GM19468 (cell line): Measurements from ENCODE around the gene PPM1N.

Experiments
- ATAC-seq: cut with Tn5 transposase; IDR thresholded peaks from one replicate; pipeline ENCODE4 v1.9.1; 2021; ENCODE audit warnings: mild to moderate bottlenecking, moderate library complexity, moderate number of reproducible peaks; ENCODE audit not compliant: unreplicated experiment; ENCODE audit errors: extremely low read depth

Gene PPM1N, protein sequence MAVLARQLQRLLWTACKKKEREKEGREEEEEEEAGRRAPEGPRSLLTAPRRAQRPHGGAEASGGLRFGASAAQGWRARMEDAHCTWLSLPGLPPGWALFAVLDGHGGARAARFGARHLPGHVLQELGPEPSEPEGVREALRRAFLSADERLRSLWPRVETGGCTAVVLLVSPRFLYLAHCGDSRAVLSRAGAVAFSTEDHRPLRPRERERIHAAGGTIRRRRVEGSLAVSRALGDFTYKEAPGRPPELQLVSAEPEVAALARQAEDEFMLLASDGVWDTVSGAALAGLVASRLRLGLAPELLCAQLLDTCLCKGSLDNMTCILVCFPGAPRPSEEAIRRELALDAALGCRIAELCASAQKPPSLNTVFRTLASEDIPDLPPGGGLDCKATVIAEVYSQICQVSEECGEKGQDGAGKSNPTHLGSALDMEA

DNA sequence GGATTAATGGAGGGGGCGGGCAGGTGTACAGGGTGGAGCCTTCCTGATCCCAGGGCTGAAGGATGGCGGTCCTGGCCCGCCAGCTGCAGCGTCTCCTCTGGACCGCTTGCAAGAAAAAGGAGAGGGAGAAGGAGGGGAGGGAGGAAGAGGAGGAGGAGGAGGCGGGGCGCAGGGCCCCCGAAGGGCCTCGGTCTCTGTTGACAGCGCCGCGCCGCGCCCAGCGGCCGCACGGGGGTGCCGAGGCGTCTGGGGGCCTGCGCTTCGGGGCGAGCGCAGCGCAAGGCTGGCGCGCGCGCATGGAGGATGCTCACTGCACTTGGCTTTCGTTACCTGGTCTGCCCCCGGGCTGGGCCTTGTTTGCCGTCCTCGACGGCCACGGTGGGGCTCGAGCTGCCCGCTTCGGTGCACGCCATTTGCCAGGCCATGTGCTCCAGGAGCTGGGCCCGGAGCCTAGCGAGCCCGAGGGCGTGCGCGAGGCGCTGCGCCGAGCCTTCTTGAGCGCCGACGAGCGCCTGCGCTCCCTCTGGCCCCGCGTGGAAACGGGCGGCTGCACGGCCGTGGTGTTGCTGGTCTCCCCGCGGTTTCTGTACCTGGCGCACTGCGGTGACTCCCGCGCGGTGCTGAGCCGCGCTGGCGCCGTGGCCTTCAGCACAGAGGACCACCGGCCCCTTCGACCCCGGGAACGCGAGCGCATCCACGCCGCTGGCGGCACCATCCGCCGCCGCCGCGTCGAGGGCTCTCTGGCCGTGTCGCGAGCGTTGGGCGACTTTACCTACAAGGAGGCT, at the start of gene PPM1N:
Gene PPM1N, plus strand, starts transcription at position 33 of the 785 bp plus-strand sequence. Its CDS starts 30 bp downstream, at position 63.
- no peak for ATAC-seq

DNA sequence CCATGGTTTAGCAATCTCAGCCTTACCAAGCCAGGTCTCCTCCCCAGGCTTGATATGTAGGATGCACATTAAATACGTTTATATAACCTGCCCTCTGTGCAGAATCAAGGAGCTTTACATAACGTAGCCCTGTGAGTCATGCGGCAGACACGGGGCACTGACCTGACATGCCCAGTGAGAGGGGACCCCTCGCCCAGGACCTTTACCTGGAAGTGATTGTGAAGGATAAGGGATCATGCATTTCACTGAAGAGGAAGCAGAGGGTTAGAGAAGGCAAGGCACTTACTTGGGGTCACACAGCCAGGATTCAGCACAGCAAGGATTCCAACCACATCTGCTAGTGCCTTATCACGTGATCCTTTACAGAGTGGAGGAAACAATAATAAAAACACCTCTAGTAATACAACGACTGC, 49.4 kb upstream of the PPM1N start:
- no peak for ATAC-seq

DNA sequence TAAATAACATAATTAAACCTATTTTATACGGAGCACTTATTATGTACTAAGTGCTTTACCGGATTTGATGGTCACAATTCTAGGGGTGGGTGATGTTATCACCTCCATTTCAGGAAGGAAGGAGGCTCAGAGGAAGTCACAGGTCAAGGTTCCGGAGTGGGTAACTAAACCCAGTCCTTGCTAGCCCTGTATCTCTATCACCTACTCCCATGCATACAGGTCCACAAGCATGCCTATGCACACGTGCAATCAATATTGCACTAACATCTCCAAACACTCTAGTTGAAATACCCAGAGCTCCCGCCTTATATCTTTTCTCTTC, 48.3 kb upstream of the PPM1N start:
- no peak for ATAC-seq

DNA sequence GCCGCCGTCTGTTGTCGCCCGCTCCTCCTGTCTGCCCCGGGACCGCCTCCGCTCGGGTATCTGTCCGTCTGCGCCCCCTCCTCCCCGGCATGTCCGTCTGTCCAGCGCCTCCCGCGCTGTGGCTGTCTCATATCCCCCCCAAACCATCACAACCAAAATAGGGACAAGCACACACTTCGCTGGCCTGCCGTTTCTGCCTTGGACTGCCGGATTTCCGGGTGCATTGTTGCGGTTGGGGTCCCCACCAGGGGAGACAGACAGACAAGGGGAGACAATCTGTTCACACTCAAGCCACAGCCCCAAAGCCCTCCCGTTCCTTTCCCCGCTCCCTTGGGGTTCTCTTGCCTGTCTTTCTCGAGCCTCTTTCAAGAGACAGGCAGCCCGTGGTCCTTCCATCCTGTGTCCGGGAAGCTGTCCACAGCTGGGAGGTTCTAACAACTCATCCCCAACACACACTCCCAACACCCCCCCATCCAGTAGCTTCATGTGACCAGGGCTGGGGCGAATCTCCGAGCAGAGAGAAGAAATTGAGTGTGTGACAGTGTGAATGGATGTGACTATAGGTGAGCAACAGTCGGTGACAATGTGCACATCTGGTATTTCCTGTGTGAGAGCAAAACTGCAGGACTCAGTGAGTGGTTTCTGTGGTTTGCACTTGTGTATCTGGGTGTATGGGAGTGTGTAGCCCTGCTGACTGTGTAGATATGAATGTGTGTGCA, 47.0 kb upstream of the PPM1N start:
- no peak for ATAC-seq

DNA sequence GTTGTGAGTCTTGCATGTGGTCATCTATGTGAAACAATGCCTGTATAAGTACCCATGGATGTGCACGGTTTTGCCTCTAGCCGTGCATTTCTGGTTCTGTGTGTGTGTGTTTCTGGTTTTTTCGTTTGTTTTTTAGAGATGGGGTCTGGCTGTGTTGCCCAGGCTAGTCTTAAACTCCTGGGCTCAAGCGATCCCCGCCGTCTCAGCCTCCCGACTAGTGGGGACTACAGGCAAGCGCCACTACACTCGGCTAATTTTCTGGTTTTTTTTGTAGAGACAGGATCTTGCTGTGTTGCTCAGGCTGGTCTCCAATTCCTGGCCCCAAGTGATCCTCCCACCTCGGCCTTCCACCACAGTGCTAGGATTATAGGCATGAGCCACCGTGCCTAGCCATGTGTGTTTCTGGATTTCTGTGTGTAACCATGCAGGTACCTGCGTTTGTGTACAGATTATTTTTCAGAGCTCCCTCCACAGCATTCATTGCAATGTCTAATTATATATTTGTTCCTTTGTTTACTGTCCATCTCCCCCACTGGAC, 46.3 kb upstream of the PPM1N start:
- ATAC-seq = no peak

DNA sequence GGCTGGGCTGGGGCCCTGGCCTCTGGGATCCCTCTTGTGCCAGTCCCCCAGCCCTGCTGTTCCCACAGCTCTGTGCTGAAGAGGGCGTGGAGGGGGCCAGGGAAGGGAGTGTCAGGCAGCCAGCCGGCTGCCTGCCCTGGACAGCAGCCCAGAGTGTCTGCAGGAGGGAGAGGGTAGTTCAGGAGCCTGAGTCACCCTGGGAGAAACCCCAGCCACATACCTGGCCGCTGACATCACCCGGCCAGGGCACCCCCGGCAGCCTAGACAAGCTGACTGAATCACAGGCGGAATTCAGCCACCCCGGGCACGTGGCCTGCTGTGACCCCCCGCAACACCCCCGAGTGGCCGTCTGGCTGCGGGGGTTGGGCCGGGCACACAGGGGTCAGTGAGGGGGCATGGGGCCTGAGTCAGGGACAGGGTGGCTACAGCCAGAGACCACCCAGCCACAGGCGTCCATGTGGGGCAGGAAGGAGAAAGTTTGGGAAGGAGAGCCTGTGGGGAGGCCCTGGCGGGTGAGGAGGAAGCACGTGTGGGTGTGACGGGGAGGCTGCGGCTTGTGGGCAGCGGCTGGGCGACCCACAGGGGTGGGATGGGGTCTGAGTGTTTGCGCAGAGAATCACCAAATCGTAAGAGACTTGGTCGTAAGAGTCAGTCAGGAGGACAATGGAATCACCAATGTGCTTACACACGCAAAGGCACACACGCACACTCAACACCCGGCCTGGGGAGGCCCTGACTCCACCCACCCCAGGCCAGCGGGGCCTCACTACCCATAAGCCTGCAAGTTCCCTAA, 42.3 kb upstream of the PPM1N start:
- ATAC-seq = peak; percentile 1

DNA sequence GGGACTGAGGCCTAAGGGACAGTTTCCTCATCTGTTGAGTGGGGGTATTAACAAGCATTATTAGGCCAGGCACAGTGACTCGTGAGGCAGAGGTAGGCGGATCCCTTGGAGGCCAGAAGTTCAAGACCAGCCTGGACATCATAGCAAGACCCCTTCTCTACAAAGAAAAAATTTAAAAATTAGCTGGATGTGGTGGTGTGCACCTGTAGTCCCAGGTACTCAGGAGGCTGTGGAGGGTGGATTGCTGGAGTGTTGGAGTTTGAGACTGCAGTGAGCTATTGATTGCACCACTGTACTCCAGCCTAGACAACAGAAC, 41.8 kb upstream of the PPM1N start:
- no peak for ATAC-seq

DNA sequence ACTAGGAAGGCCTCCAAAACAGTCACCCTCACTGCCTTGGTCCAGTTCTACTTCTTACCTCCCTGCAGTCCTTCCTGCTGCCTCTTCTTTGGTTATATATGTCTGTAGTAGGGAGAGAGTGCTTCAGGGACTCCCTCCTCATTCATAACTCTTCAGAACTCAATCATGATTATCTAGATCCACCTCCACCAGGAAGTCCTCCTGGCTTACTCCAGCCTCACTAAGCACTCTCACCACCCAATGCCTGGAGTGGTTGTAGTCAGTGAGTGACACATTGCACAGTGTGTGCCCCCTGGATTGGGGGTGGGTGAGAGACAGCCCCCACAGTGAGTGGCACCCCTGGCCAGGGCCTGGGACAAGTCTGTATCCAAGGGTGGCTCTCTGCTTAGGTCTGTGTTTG, 40.5 kb upstream of the PPM1N start:
- no peak for ATAC-seq

DNA sequence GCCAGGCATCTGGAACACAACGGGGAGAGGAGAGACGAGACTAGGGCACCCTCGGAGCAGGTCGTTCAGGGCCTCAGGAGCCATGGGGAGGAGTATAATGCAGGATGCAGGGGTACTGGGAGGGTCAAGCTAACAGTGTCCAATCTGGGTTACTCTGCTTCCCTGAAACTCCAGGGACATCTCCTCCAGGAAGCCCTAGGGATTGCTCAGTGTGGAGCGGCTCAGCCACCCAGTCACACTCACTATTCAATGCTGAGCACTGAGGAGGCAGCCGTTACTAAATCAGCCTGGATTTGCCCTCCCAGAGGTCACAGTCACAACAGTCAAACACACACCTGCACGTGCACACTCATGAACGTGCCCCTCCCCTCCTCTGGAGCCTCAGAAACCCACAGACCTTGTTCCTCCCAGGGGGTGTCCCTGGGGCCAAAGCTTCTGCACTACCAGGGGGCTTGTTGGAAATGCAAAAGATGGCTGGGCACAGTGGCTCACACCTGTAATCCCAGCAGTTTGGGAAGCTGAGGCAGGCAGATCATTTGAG, 37.4 kb upstream of the PPM1N start:
- ATAC-seq = no peak

DNA sequence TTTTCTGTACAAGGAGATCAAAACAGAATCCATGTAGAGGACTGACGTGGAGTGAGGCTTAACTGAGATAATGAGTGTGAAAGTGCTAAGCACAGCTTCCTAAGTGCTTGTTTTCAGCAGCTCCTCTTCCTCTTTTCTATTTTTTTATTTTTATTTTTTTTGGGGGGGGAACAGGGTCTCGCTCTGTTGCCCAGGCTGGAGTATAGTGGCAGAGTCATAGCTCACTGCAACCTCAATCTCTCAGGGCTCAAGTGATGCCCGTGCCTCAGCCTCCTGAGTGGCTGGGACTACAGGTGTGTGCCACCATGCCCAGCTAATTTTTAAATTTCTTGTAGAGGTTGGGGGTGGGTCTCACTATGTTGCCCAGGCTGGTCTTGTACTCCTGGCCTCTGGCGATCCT, 36.1 kb upstream of the PPM1N start:
- ATAC-seq = no peak

DNA sequence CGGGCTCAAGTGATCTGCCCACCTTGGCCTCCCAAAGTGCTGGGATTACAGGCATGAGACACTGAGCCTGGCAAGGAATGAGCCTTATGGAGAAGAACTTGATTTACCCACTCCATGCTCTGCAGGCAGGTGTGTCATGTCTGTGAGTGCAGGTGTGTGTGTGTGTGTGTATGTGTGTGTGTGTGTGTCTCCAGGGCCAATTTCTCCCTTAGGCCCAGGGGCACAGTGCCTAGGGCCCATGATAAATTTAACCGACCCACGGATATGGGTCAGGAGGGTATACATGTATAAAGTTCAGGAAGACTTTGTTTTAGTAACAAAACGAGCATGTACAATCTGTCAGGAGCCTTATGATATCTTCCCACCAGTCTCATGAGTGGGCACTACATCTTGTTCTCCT, 35.0 kb upstream of the PPM1N start:
- ATAC-seq = no peak

DNA sequence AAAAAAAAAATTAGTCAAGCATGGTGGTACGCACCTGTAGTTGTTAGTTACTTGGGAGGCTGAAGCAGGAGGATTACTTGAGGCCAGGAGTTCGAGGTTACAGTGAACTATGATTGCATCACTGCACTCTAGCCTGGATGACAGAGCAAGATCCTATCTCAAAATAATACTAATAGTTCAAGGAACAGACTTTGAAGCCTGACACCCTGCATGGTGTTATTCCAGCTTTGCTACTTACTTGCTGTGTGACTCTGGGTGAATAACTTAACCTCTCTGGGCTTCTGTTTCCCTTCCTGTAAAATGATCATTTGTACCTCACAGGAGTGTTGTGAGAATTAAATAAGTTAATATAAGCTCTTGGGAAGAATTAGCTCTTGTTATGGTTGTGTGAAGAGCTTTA, 34.0 kb upstream of the PPM1N start:
- ATAC-seq = no peak

DNA sequence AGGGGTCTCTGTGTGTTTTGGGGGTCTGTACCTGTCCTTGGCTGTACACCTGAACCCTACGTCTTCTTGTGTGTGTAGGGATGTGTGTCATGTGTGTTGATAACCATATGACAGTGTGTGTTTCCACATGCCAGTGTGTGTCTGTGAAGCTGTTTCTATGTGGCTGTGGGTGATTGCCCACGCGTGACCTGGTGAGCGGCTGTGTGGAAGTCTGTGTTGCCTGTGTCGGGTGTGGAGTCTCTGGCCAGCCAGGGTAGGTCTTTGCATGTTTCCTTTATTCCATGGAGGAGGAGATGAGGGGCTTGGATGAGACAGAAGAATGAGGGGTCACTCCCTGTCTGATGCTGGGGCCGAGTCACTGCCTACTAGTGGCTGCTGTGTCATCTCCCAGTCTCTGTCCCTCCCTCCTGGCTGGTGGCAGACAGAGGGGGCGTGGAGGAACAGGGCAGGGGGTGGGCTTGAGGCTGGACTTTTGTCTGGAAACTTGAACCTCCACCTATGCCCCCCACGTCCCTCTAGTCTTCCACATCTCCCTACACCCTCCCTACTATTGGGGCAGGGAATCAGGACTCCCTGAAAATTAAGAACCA, 33.3 kb upstream of the PPM1N start:
- ATAC-seq = no peak

DNA sequence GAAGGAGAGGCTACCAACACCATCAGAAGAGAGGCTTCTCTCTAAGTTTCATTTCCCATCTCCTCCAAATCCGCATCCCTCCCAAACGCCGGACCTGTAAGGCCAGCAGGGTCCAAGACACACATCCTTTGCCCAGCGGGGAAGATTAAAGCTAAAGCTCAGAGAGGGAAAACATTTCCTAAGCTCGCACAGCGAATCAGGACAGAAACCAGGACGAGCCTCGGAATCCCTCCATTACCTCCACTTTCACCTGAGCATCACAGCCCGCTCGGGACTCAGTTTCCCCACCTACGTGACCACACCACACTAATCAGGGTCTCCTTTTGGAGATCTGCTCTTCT, 31.2 kb upstream of the PPM1N start:
- no peak for ATAC-seq

DNA sequence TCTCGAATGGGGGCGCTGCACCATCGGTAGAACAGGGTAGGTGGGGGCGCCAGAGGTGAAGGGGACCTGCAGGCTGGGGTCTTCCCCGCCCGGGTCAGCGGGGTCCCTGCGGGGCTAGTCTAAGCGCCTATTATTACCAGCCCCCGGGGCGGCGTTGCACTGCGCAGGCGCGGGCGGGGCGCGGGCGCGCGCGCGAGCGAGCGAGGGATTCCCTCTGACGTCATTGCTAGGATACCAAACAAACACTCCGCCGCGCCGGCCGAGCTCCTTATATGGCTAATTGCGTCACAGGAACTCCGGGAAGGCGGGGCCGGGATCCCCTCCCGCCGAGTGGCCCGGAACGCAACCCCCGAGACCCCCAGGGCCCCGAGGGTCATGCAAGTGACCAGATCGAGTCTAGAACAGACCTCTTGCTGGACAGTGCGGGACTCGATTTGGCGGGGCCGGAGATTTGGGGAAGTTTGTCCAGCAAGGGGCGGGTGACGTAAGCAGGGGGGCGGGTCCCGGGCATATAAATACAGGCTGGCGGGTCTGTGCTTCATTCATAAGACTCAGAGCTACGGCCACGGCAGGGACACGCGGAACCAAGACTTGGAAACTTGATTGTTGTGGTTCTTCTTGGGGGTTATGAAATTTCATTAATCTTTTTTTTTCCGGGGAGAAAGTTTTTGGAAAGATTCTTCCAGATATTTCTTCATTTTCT, 30.6 kb upstream of the PPM1N start, which contains the start of gene FOSB:
Gene FOSB, plus strand, starts transcription at position 541 of the 703 bp plus-strand sequence. CDS start 591 bp downstream, outside the sequence.
- ATAC-seq = peak; percentile 62

DNA sequence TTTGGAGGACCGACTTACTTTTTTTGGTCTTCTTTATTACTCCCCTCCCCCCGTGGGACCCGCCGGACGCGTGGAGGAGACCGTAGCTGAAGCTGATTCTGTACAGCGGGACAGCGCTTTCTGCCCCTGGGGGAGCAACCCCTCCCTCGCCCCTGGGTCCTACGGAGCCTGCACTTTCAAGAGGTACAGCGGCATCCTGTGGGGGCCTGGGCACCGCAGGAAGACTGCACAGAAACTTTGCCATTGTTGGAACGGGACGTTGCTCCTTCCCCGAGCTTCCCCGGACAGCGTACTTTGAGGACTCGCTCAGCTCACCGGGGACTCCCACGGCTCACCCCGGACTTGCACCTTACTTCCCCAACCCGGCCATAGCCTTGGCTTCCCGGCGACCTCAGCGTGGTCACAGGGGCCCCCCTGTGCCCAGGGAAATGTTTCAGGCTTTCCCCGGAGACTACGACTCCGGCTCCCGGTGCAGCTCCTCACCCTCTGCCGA, 30.0 kb upstream of the PPM1N start:
- no peak for ATAC-seq

DNA sequence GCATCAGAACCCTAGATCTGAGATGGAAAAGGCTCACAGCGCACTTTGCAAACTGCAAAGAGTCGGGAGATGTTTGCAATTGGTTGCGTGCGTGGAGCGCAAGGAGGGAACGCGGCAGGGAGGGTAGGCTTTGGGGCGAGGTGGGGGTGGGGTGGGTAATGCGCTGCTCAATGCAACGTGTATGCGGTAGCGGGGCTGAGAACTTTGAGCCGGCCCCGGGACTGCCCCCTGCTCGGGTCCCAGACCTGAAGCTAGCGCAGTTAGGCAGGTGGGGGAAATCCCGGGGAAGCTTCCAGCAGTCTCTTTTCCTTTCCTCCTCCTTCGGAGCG, 29.5 kb upstream of the PPM1N start:
- no peak for ATAC-seq

DNA sequence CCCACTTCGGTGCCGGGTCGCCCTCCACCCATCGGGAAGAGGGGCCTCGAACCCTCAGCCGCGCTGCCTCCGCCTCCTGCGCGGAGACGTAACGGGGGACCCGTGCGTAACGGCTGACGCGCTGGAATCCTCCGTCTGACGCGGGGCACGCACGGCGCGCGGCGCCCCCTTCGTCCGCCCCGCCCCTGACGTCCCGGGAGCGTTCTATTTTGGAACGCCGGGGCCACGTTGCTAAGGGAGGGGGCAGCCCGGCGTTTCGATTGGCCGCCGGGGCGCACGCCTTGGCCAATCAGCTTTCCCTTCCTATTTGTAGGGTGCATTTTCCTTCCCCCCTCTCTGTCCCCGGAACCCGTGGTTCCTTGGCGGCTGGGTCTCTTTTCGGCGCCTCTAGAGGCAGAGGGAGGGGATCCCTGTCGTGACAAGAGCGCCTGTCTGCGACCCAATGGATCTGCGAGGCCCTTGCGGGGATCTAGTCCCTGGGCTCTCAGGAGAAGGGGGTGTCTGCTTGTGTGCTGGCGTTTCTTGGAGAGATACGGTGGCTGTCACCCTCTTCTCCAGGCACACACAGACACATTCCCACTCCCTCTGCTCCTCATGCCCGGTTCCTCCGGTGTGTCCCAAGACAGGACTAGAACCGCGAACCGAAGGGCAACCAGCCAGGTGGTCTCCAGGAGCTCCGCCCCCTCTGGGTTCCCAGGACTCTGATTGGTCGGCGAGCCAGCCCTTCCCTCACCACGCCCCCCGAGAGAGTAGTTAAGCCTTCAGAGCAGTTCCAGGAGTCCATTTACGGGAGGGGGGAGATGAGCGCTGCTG, 28.9 kb upstream of the PPM1N start:
- ATAC-seq = no peak
